HG03066 (cell line): ENCODE data around the gene ATP10A.

Source experiments
- ATAC-seq: cut with Tn5 transposase; IDR thresholded peaks from one replicate; pipeline ENCODE4 v1.9.1; 2021; ENCODE audit warnings: low read depth; ENCODE audit not compliant: unreplicated experiment

The ATP10A gene

DNA sequence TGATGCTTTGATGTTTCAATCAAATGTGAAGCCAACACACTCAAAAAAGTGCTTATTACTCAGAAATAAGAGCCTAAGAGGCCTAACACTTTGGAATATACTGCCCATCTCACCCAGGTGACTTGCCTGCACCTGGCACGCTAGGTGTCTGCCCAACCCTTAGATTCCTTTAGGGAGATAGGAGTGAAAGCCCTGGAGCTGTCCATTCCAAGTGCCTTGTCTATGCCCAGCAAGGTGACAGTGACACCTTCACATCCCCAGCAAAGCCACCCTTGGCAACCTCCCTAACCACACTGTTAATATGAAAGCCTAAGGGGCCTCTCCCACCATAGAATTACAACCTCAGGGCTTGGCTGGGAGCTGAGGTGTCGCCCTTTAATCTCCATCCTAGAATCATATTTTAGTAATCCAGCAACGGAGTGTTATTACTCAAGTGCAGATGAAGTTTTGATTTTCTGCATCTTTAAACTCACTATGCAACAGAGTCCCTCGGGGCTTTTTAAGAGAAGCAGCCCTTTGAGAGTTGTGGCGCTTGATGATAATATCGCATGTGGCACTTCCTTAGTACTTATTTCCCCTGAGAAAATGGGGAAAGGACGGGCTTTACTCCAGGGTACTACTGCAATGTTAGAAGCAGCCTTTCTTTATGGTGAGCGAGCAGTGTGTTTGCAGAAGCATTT is 24.8 kb downstream of the ATP10A start:
- no peak for ATAC-seq

DNA sequence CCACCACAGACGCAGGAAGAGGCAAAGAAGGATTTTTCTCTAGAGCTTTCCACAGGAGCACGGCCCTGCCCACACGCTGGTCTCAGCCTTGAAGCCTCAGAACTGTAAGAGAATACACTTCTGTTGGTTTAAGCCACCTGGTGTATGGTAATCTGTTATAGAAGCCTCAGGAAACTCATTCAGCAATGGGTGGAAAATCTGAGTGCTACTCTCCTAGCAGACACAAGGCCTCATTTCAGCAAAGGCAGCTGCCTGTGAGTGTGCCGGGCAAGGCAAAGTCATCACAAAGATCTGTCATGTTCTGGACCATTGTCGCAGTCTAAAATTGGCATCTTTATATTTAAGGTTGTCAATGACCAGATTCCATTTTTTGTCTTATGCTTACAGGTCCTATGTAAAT is 31.0 kb downstream of the ATP10A start:
- no peak for ATAC-seq

DNA sequence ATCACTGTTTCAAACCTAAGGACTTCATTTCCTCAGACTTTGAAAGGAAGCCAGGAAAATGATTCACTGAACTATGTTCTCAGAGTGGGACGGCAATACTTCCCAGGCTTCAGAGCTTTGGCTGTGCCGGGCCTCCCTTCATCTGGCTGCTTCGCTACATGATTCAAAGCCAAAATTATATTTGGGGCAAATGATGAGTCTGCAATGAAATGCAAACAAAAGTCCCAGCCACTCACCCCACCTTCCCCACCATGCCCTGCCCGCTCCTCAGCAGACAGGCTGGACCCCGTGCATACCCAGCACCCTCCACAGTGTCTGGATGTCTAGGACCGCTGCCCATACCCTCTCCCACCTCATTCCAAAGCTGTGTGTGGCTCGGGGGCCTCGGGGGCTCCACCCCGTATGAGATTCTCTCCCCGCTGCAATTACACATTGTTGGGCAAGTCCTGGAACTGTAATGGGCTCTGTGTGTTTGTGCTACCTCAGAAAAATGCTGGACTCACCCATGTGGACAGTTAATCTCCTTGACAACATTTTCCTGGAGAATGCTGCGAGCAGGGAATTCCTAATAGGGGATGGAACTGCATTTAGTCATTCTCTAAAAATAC is 32.2 kb downstream of the ATP10A start:
- ATAC-seq = no peak

DNA sequence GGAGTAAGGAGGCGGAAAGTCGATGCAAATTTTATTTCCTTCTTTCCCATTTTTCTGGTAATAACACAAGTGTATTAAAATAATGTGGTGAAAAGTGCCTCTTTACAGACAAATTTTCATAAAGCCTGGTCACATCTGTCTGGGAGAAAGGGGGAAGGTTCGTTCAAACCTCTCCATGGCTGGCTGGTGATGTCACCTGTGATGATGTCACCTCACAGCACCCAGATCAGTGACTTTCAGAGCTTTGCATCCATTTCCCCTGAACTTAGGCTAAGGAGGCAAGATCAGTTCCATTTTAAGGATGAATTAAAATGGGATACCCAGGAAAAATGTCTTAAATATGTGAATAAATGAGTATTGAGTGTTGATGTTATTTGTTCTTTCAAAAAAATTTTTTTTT is 34.1 kb downstream of the ATP10A start:
- no peak for ATAC-seq

DNA sequence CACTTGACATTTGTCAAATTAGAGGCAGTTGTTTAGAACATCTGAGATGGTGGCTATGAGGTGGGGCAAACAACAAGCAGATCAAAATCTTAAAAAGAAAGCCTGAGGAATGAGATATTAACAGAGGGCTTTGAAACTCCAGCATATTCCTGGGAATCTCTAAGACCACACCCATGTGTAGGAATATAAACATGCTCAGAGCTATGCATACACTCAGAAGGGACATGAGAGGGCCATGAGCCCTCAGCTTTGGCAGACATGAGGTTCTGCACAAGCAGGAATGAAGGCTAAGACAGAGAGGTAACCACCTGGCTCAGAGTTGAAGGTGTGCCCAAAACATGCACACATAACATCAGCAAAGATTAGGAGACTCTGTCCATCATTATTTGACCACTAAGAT is 37.9 kb downstream of the ATP10A start:
- no peak for ATAC-seq

DNA sequence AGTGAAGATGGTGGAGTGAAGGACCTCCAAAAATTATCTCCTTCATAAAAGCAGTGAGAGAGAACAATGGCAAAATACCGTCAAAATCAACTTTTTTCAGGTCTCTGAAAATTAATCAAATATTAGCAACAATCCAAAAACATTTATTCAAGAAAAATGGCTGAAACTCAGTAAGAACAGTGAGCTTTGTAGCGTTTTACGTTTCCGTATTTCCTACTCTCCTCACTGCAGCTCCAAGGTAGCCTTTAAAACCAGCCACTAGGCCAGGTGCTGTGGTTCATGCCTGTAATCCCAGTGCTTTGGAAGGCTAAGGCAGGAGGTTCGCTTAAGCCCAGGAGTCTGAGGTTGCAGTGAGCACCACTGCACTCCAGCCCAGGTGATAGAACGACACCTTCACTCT is 38.5 kb downstream of the ATP10A start:
- no peak for ATAC-seq

DNA sequence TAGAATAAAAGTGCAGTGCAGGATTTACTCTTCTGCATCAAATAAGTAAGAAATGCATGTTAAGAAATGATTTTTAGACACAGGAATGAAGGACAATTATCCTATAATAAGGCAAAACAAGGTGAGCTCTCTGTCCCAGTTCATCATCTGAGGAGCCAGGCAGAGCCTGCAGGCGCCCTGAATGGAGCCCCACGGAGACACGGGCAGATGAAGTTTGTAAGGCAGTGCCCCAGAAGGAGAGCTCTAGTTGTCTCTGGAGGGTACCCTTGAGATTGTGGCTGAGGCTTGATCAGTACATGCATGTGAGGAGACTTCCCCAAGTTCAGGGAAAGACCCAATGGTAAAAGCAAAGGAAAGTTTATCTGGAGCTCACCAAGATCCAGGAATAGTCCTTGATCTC is 50.3 kb downstream of the ATP10A start:
- ATAC-seq = no peak

DNA sequence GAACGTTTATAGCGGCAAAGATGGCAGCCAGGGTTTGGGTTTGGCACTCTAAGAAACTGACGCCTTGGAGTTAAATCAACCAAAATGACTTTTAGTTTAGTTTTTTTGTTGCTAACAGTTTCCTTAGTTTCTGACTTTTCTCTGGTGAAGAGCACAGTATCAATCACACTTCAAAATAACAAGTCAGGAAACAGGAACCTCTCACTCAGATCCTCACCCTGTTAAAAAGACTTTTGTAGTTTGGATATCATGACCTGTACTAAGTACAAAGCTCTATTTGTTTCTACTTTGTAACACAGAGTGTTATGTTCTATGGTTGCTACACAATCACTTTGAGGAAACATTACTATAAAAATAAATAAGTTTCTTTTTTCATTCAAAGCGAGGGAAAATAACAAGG is 51.1 kb downstream of the ATP10A start:
- no peak for ATAC-seq

DNA sequence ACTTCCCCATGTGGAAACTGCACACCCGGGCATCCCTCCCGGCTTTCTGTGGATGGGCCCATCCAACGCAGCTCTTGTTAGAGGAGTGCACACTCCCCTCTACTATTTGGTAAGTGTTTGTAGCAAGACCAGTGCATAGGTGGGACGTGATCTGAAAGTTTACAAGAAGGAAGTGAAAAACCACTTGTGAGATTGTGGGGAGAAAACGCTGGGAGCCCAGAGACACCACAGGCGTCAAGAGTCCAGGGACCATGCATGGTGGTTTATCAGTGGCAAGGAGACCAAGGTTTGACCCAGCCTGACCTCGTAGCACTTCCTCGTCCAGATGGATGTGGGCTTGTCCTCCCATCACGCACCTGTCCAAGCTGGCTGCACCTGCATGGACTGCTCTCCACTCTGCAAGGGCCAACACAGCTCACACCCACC is 51.6 kb downstream of the ATP10A start:
- ATAC-seq = no peak

DNA sequence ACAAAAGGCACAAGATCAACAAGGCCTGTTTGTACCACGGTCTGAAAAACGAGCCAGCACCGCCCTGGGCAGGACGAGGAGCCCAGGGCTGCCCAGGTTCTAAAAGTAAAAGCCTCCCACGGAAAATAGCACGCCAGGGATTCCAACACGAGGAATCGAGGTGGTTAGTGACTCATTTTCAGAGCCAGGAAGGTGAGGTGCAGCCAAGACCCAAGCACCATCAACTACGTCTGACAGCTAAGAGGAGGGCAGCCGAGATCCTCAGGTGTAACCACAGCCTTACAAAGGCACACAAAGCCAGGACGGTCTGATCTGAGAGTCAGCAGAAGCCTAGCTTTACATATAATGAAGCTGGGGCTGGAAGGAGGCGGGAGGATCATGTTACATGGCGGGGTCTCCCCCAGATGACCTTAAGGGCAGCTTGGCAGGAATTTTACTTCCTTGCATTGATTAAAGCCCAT is 52.5 kb downstream of the ATP10A start:
- ATAC-seq = no peak

DNA sequence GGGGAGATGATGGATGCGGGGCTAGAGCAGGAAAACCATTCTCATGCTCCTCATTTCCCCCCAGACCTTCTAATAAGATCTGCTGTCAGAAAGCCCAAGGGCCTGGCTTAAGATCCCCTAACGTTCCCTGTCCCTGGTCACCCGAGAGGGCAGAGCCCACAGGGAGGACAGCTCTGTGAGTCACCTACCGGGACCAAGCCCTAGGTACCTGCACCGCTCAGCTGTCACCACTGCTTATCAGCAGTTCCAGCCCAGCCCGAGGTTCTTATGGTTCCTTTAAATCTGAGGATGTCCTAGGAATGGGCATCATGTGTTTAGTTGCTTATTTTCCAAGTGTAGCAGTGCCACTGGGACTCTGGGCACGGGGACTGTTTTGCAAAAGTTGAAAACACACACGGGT is 53.0 kb downstream of the ATP10A start:
- ATAC-seq = no peak

DNA sequence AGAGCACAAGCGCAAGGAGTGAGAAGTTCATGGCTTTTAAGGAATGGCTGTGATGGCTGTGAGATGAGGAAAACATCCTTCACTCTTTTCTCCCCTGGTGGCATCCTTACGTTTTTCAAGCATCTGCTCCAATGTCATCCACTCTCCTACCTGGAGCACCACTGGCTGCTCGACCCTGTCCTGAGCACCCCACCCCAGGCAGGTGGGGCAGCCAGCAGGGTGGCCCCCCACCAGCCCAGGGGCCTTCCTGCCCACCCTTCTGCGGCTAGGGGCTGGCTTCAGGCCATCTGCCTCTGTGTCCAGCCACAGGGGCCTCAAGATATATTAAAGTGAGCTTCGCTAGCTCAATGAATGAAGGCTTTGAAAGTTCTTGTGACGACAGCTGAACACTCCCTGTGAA is 56.1 kb downstream of the ATP10A start:
- no peak for ATAC-seq

DNA sequence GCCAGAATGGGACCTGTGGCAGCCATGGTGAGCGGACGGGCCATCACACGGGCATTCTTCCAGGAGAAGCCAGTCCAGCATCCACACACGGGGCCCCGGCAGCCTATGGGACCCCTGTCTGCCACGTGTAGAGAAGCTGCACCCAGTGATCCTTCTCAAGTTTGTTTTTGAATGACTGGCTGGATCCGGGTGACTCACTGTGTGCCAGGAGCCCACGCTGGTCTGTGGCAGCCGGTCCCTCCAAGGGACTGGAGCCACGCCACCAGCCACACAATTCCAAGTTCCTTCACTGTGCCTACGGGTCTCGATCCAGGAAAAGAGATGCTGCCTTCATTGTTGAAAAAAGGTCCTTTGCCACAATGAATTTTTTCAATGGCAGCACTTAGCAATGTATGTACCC is 58.1 kb downstream of the ATP10A start:
- no peak for ATAC-seq

DNA sequence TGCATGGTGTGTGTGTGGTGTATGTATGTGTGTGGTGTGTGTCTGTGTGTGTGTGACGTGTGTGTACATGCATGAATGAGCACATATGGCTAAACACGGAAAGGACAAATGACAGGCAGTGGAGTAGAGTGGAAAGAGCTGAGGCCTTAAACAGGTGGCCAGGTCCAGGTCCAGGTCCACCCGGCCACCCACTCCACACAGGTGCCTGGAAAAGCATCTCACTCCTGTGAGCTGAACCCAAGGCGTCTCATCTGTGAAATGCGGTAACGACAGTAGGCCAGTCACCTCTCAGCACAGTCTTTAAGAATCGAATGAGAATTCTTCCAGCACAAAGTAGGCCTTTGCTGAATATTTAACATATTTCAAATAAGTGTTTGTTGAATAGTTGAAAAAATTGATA is 58.7 kb downstream of the ATP10A start:
- no peak for ATAC-seq

DNA sequence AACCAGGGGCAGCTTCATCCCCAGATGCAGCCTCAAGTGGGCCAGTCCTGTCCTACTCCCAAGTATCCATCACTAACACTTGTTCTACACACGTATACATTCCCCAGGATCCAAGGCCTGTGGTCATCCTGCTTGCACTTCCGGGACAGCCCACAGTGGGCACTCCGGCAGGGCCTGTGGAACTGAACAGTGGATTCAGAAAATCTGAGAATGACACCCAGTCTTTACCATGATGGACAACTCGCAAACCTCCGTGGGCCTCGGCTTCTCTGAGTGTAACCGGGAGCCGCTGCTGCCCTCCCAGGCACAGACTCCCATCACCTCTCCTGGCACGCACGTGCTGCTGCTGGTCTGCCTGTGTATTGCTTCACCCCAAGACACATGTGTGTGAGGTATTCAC is 59.6 kb downstream of the ATP10A start:
- ATAC-seq = no peak

DNA sequence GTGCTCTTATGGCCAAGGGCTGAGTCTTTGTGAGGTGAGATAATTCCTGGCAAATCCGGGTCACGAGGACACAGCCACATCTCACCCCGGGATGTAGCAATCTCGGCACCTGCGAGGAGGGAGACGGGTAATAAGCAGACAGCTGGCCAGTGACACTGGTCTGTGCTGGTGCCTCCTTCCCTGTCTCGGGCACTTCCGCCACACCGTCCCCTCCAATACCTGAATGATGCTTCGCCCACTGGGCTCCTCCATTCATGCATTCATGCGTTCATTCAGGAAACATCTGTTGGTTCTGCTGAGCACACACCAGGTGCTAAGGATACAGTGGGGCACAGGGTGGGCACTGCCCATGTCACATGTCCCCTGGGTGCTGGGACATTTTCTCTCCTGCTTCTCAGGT is 60.1 kb downstream of the ATP10A start:
- ATAC-seq = no peak

DNA sequence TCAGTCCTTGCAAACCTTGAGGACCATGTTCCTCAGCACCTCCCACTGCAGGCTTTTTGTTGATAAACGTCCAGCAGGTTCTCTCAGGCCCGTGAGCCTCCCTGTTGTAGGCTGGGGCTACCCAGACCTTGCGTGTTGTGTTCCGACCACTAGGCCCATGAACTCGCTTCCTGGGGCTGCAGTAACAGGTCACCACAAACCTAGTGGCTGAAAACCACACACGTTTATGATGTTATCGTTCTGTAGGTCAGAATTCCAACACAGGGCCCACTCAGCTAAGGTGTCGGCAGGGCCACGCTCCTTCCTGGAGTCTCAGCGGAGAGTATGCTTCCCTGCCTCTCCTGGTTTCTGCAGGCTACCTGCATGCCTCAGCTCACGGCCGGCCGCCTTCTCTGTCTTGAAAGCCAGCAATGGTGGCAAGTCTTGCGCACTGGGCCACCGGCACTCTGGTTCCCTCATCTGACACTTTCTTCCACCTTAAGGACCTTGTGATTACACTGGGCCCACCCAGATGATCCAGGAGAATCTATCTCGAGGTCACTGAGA is 60.8 kb downstream of the ATP10A start:
- no peak for ATAC-seq

DNA sequence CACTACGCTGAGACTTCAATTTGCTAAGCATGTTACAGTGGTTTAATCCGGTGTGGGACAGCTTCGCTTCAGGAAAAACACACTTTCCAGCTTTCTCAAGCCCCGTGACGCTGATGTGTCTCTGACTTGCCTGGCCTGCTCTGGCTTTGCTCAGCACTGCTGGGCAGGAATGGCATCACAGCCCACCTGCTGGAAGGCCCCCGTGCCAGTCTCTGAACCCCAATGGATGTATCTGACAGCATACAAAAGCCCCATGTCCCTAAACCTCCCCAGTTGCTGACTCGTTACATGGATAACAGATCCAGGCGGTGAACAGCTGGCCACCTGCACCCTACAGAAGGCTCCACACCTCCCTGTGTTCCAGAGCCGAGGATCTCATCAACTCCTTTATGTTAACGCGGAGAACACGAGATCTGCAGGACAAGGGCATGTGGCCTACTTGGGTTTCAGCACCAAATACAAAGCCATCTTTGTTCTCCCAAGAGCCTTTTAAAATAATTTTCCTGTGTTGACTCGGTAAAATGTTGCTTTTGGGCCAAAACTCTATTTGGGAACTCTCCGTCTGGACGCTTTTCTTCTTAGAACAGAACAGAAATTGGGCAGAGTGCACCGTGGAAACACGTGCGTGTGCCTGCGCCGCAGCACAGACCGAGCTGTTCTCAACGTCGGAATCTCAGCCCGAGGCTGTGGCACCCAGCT is 61.4 kb downstream of the ATP10A start:
- no peak for ATAC-seq

DNA sequence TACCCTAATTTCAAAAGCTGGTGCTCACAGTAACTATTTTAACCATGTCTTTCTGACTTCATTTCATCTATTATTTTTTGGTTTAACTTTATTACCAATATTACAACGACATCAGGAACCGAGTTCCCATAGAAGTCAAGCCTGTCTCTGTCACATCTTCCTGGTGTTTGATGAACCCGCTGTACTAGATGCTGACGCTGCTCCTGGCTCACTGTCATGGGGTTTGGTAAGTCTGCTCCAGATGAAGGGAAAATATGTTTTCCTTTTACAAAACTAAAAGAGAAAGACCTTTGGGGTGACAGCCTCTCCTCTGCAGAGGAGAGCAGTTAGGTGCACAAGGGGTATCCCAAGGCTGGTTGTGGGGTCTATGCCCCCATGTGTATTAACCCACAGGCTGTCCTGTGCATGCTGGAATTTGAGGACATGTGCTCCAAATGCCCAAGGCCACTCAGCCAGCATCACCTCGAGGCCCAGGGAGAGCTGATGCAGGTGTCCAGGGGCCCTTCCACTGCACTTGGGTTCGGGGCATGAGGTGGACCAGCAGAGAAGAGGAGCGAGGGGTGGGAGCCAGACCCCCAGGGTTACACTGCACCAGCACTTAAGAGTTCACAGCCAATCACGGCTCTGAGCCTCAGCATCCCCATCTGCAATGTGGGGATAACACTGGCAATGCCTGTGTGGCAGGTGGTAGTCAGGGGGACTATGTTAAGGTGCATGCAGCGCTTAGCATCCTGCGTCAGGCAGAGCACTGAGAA is 62.2 kb downstream of the ATP10A start:
- ATAC-seq = no peak

DNA sequence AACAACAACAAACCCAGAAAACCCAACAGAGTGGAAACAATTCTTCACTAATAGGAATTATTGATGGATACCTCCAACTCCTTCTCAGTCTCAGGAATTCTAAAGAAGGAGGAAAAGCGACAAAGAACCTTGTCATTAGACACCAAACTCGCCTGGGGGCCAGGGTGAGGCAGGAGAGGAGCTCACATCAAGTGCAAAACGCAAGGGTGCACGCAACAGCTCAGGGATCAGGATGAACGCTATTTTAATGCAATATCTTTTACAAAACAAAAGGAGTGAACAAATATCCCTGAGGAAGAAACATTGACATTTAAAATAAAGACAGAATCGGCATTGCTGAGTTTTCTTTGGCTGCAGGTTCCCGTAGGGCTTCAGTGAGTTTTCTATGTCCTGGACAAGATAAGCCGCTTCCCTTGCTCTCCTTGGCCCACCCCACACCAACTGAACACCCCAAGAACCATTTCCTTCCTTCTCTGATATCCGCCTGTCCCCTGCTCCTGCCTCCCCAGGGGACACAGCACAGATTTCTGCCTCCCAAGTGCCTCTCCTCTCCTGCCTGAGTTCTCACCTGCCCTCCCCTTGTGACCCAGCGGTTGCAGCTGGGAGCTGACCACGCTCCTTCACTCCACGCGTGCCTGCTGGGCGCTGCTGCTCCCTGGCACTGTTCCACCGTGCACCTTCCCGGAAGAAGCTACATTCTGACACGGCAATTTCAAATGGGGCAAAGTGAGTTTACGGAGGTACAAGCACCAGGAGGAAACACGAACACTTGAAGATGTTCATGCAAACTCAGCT is 63.0 kb downstream of the ATP10A start:
- ATAC-seq = no peak
